GM19328 (cell line): Measurements from ENCODE around the gene C16orf86.

Experiments used
- ATAC-seq: cut with Tn5 transposase; IDR thresholded peaks from one replicate; pipeline ENCODE4 v1.9.1; 2021; ENCODE audit warnings: mild to moderate bottlenecking, moderate library complexity; ENCODE audit not compliant: unreplicated experiment

The C16orf86 gene

GRCh38 chr16:67666032-67666551, 522 bp upstream of the C16orf86 start:
- ATAC-seq: no peak

GRCh38 chr16:67667453-67667816, 821 bp downstream of the C16orf86 start:
- no peak for ATAC-seq

DNA sequence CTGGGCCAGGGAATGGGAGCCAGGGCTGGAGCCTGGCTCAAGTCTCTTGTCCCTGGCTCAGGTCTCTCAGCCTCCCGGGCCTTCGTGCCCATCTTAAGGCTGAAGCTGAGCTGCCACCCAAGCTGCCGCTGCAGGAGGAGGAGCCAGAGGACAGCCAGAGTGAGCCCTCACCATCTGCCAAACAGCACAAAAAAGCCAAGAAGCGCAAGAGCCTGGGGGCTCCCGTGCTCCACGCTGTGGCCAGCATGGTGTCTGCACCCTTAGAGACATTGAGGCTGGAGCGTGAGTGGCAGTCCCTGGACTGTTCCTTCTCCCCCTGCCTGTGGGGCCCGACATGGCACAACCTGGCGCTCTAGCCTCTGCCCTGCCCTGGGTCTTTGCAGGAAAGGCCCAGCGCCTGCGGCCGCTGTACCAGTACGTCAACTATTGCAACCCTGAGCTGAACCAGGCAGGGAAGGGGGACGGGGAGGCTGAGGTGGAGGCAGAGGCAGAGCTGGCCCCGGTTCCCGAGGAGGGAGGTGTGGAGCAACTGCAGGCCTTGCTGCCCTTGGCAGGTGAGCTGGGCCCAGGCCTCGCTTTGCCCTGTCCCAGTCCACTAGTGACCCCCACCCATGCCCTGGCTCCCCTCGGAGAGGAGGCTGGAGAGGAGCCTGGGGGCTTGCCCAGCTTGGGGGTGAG, 1.3 kb downstream of the C16orf86 start:
- ATAC-seq: peak; percentile 57

- ATAC-seq: no peak
Measured at GRCh38 chr16:67668495-67669157, 2.0 kb downstream of the C16orf86 start.

GRCh38 chr16:67669499-67670101, 3.0 kb downstream of the C16orf86 start:
- ATAC-seq: no peak

- ATAC-seq: no peak
Measured at GRCh38 chr16:67672306-67672705, 5.7 kb downstream of the C16orf86 start.

- no peak for ATAC-seq
Measured at GRCh38 chr16:67672739-67673662, 6.4 kb downstream of the C16orf86 start.

- no peak for ATAC-seq
Measured at GRCh38 chr16:67673712-67674580, 7.3 kb downstream of the C16orf86 start.

DNA sequence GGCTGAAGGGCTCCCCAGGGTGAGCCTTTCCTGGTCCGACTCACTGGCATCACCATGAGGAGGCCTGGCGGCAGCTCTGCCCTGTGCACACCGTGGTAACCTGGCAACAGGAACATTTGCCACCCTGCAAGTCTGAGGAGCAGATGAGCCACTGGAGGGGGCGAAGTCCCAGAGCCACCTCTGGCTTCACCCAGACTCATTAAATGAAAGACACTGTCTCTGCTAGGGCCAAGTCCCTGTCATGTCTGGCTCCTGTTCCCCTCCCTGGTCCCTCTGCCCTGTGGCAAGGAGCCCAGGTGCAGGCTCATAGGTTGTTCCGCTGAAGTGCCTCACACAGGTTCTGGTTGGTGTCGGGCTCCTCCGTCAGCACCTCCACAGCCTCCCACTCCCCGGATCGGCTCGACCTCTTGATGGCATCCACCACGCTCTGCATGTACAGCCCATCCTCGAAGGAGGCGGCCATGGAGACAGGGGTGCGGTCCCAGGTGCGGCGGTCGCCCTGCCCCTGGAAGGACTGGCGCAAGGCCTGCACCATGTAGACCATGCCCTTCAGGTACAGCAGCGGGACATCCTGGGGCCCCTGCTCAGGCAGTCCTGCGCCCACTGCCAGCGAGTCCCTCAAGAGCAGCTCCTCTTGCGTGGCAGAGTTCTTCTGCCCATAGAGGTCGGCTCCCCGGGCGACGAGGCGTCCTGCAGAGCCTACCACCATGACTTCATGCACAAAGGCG, 8.4 kb downstream of the C16orf86 start:
- ATAC-seq: no peak

GRCh38 chr16:67675579-67675935, 8.9 kb downstream of the C16orf86 start:
- no peak for ATAC-seq

- no peak for ATAC-seq
Measured at GRCh38 chr16:67675999-67676398, 9.4 kb downstream of the C16orf86 start.

GRCh38 chr16:67676516-67676915, 9.9 kb downstream of the C16orf86 start:
- ATAC-seq: no peak

- ATAC-seq: no peak
Measured at GRCh38 chr16:67676939-67677338, 10.3 kb downstream of the C16orf86 start.

- no peak for ATAC-seq
Measured at GRCh38 chr16:67677712-67678111, 11.1 kb downstream of the C16orf86 start.

- ATAC-seq: no peak
Measured at GRCh38 chr16:67678354-67679023, 11.9 kb downstream of the C16orf86 start.

- no peak for ATAC-seq
Measured at GRCh38 chr16:67679935-67680897, 13.6 kb downstream of the C16orf86 start.

DNA sequence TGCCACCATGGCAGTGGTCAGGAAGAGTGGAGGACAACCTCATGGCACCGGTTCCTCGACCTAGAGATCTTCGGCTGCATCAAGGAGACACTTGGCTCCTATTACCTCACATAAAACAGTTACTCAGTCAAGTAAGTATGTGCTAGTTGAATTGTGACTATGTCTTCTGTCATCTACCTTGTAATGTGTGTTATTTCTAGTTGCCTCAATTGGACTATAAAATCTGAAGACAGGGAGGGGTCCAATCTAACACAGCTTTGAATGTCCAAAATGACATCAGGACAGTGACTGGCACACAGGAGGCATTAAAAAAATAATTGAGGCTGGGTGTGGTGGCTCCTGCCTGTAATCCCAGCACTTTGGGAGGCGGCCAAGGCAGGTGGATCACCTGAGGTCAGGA, 17.2 kb downstream of the C16orf86 start:
- no peak for ATAC-seq
